Esophagus squamous epithelium (tissue), 5 donors: ENCODE measurements around the gene KRT17. TPM values are rescaled to one million over a fixed set of nuclear protein-coding genes. Genes with fewer than 3 reads are reported as not detected.

ENCODE experiments used
- DNase-seq: peaks from one replicate; lab custom pipeline; 2025; lab: John Stamatoyannopoulos, UW
- H3K27ac ChIP-seq, 4 donors: fragments of 200-600 bp; sonication (generic); one replicate each; pipeline ENCODE4 v1.5.1; 2016 to 2019; ENCODE audit warnings: mild to moderate bottlenecking in 1 of 4
- H3K27me3 ChIP-seq, 4 donors: fragments of 200-600 bp; sonication (generic); 1 replicate in 3 of 4; 2 replicates in 1 of 4; pipeline versions ENCODE4 v1.5.1 to v1.6.0; 2017 to 2021; ENCODE audit warnings: antibody characterized with exemption in 1 of 4
- H3K36me3 ChIP-seq, 3 donors: fragments of 200-600 bp; sonication (generic); one replicate each; pipeline ENCODE4 v1.5.1; 2016 to 2019
- H3K4me1 ChIP-seq, 3 donors: fragments of 200-600 bp; sonication (generic); one replicate each; pipeline ENCODE4 v1.5.1; 2017 to 2019
- H3K4me3 ChIP-seq, 4 donors: fragments of 200-600 bp; sonication (generic); 1 replicate in 3 of 4; 2 replicates in 1 of 4; pipeline ENCODE4 v1.5.1; 2016 to 2019; ENCODE audit warnings: mild to moderate bottlenecking in 2 of 4, moderate library complexity in 1 of 4
- H3K9me3 ChIP-seq, 3 donors: fragments of 200-600 bp; sonication (generic); one replicate each; pipeline ENCODE4 v1.5.1; 2016 to 2019
- CTCF ChIP-seq, 6 experiments: fragments of 450-650 bp in 4 of 6; fragments of 200-600 bp in 2 of 6; sonication (generic) in 2 of 6; IDR thresholded peaks; one replicate each; pipeline ENCODE4 v1.5.1; 2016 to 2019; ENCODE audit warnings: antibody characterized with exemption in 6 of 6, mild to moderate bottlenecking in 4 of 6, moderate library complexity in 4 of 6
- POLR2A ChIP-seq, 4 donors: fragments of 450-650 bp; IDR thresholded peaks; one replicate each; pipeline ENCODE4 v1.6.1; 2017; ENCODE audit warnings: antibody characterized with exemption in 4 of 4, mild to moderate bottlenecking in 4 of 4, moderate library complexity in 3 of 4
- WGBS, 2 donors: methylation state at CpG; one replicate each; pipeline ENCODE4 v1.1.5; 2018; 5-methylcytosine and 5-hydroxymethylcytosine counted together
- intact Hi-C: fragments of 100-400 bp; cut with DNase I; formaldehyde crosslinking; loops from one replicate; pipeline ENCODE4 v1.15.0; 2022
- total RNA-seq, 4 donors: library from RNA; depleted of rRNA; stranded (reverse); fragments of >200 nt; gene quantifications; one replicate each; pipeline ENCODE4 v1.1.0, GENCODE V29; 2016
- donor health status: DM: yes; HTN: yes; CAD: no.

The KRT17 gene
- total RNA-seq, 4 donors from 2014 or later: 45.8 to 2,552 (median 75.7) TPM

- H3K4me1 ChIP-seq: peaks cover 14 to 27% (median 18%) of the 10 kb centered on the region in 3 donors
- peak overlapping the region in 2 of 4 donors; percentile 6 to 39 for H3K4me3 ChIP-seq
- DNase-seq: no peak
- H3K36me3 ChIP-seq: no peaks in the 10 kb centered on the region
- TF ChIP-seq POLR2A (IDR thresholded peaks at IDR 0.05) (no peak), CTCF (IDR thresholded peaks at IDR 0.05) (no peak)
- intact Hi-C loops: no loop called here
- H3K9me3 ChIP-seq: no peaks in the 10 kb centered on the region
- WGBS, 2 donors: 24 to 35% methylated on average over 11 of the region's 28 CpGs
- no peak overlapping the region for H3K27ac ChIP-seq
- H3K27me3 ChIP-seq: peaks cover 0 to 82% (median 0%) of the 10 kb centered on the region in 4 donors
Measured at GRCh38 chr17:41635121-41636097, 11.0 kb upstream of the KRT17 start.

- no peak overlapping the region for H3K27ac ChIP-seq
- H3K36me3 ChIP-seq: no peaks in the 10 kb centered on the region
- H3K4me1 ChIP-seq: peaks cover 14 to 27% (median 18%) of the 10 kb centered on the region in 3 donors
- no peak for TF ChIP-seq CTCF (IDR thresholded peaks at IDR 0.05)
- TF ChIP-seq POLR2A (IDR thresholded peaks at IDR 0.05): no peak
- H3K9me3 ChIP-seq: no peaks in the 10 kb centered on the region
- peaks cover 0 to 85% (median 0%) of the 10 kb centered on the region in 4 donors for H3K27me3 ChIP-seq
- DNase-seq: no peak
- WGBS, 2 donors: 52 to 69% methylated on average over 2 to 4 of the region's 7 CpGs
- intact Hi-C loops: no loop called here
- no peak overlapping the region for H3K4me3 ChIP-seq
Measured at GRCh38 chr17:41634639-41635038, 10.3 kb upstream of the KRT17 start.

GRCh38 chr17:41633556-41634199 lies 9.3 kb upstream of the KRT17 start:
- WGBS, 2 donors: 89 to 93% methylated on average over 4 to 10 of the region's 14 CpGs
- Histone ChIP-seq H3K27ac (no peak overlapping the region), H3K4me1 (peaks cover 14 to 31% (median 18%) of the 10 kb centered on the region in 3 donors), H3K4me3 (no peak overlapping the region), H3K36me3 (no peaks in the 10 kb centered on the region), H3K27me3 (peaks cover 0 to 85% (median 0%) of the 10 kb centered on the region in 4 donors), H3K9me3 (no peaks in the 10 kb centered on the region)
- intact Hi-C loops: no loop called here
- TF ChIP-seq CTCF (IDR thresholded peaks at IDR 0.05) (no peak), POLR2A (IDR thresholded peaks at IDR 0.05) (no peak)
- no peak for DNase-seq

GRCh38 chr17:41632482-41633105 lies 8.2 kb upstream of the KRT17 start:
- H3K4me1 ChIP-seq: peaks cover 14 to 42% (median 24%) of the 10 kb centered on the region in 3 donors
- H3K4me3 ChIP-seq: no peak overlapping the region
- 74 to 76% methylated on average over 5 of the region's 5 CpGs for WGBS, 2 donors
- H3K27me3 ChIP-seq: peaks cover 0 to 85% (median 0%) of the 10 kb centered on the region in 4 donors
- no peaks in the 10 kb centered on the region for H3K9me3 ChIP-seq
- TF ChIP-seq POLR2A (IDR thresholded peaks at IDR 0.05): no peak
- TF ChIP-seq CTCF (IDR thresholded peaks at IDR 0.05): no peak
- intact Hi-C loops: no loop called here
- no peaks in the 10 kb centered on the region for H3K36me3 ChIP-seq
- DNase-seq: no peak
- no peak overlapping the region for H3K27ac ChIP-seq
